Memory B cell (primary cell): ENCODE results near the gene ZNF544.
"Not testable (repeated sequence)": the region's sequence is repeated elsewhere in the genome, so short reads cannot be mapped to it uniquely, and the experiment has no call there.

ENCODE experiments used
- ATAC-seq: fragments of 150-1000 bp; cut with Tn5 transposase; 2 replicates; pipeline ENCODE4 v1.10.0; 2021; ENCODE audit warnings: low read depth, mild to moderate bottlenecking, moderate library complexity
- DNase-seq, 2 donors: peaks; one replicate each; pipeline ENCODE4 v3.0.0; 2022; ENCODE audit warnings: low spot score in 2 of 2
- H3K27ac Mint-ChIP-seq: one replicate; pipeline ENCODE4 v1.8.0; 2022; ENCODE audit warnings: mild to moderate bottlenecking, moderate library complexity, mixed read lengths
- H3K27me3 Mint-ChIP-seq: one replicate; pipeline ENCODE4 v1.8.0; 2022; ENCODE audit warnings: mixed read lengths
- H3K36me3 Mint-ChIP-seq: one replicate; pipeline ENCODE4 v1.8.0; 2022; ENCODE audit warnings: mild to moderate bottlenecking, mixed read lengths
- H3K4me1 Mint-ChIP-seq: one replicate; pipeline ENCODE4 v1.8.0; 2022; ENCODE audit warnings: mixed read lengths
- H3K4me3 Mint-ChIP-seq: one replicate; pipeline ENCODE4 v1.8.0; 2022; ENCODE audit warnings: mild to moderate bottlenecking, moderate library complexity, mixed read lengths
- H3K9me3 Mint-ChIP-seq: one replicate; pipeline ENCODE4 v1.8.0; 2022; ENCODE audit warnings: mixed read lengths

The ZNF544 gene

DNA sequence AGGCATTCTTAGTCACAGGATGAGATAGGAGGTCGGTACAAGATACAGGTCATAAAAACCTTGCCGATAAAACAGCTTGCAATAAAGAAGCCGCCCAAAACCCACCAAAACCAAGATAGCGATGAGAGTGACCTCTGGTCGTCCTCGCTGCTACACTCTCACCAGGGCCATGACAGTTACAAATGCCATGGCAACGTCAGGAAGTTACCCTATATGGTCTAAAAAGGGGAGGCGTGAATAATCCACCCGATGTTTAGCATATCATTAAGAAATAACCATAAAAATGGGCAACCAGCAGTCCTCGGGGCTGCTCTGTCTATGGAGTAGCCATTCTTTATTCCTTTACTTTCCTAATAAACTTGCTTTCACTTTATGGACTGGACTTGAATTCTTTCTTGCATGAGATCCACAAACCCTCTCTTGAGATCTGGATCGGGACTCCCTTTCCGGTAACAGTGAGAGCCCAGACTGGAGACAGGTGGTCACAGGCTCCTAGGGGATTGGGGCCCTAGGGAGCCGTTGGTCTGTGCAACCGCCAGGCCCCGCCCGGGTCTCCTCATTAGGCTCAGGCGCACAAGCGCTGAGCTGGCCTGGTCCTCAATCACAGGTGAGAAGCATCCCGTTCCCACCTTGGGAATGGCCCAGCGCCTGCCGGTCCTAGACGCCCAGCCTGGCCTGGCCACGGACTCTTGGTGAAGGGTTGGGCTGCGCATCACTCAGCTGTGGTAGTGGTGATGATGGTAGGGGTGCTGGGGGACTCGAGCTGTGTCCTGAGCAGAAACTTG lies 10.9 kb upstream of the ZNF544 start:
- Mint-ChIP-seq H3K9me3 (peaks cover 11% of the 10 kb centered on the region), H3K27ac (no peak overlapping the region), H3K4me1 (no peaks in the 10 kb centered on the region), H3K4me3 (no peak overlapping the region), H3K36me3 (peaks cover 11% of the 10 kb centered on the region), H3K27me3 (peaks cover 2% of the 10 kb centered on the region)
- DNase-seq, result no peak
- no peak for ATAC-seq

DNA sequence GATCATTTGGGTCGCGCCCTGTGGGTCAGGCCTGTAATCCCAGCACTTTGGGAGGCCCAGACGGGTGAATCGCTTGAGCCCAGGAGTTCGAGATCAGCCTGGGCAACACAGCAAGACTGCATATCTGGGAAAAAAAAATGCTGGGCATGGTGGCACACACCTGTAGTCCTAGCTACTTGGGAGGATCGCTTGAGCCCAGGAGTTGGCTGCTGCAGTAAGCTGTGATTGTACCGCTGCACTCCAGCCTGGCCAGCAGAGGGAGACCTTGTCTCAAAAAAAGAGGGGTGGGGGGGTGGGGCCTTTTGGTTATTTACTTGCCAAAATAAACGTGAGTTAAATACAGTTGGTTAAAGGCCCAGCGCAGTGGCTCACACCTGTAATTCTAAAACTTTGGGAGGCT lies 9.8 kb upstream of the ZNF544 start:
- H3K4me3 Mint-ChIP-seq, result no peak overlapping the region
- H3K9me3 Mint-ChIP-seq, result peaks cover 11% of the 10 kb centered on the region
- DNase-seq (no peak), ATAC-seq (no peak)
- H3K27me3 Mint-ChIP-seq, result peaks cover 2% of the 10 kb centered on the region
- H3K4me1 Mint-ChIP-seq, result no peaks in the 10 kb centered on the region
- peaks cover 8% of the 10 kb centered on the region for H3K36me3 Mint-ChIP-seq
- H3K27ac Mint-ChIP-seq, result no peak overlapping the region

GRCh38 chr19:58227964-58228584 lies 640 bp upstream of the ZNF544 start:
- Mint-ChIP-seq H3K27ac (peak overlapping the region; percentile 76), H3K36me3 (peaks cover 34% of the 10 kb centered on the region)
- no peak for ATAC-seq

GRCh38 chr19:58229255-58229639 lies 533 bp downstream of the ZNF544 start:
- H3K4me1 Mint-ChIP-seq, result peaks cover 22% of the 10 kb centered on the region
- no peak for ATAC-seq
- H3K27me3 Mint-ChIP-seq, result no peaks in the 10 kb centered on the region
- H3K27ac Mint-ChIP-seq, result no peak overlapping the region
- no peak for DNase-seq
- peak overlapping the region; percentile 96 for H3K4me3 Mint-ChIP-seq
- peaks cover 27% of the 10 kb centered on the region for H3K9me3 Mint-ChIP-seq
- peaks cover 45% of the 10 kb centered on the region for H3K36me3 Mint-ChIP-seq

More at GRCh38 chr19:58227964-58228584, 640 bp upstream of the ZNF544 start:
- Mint-ChIP-seq H3K9me3 (peaks cover 21% of the 10 kb centered on the region), H3K27me3 (no peaks in the 10 kb centered on the region), H3K4me3 (peak overlapping the region; percentile 96), H3K4me1 (peaks cover 19% of the 10 kb centered on the region)
- DNase-seq, result no peak

DNA sequence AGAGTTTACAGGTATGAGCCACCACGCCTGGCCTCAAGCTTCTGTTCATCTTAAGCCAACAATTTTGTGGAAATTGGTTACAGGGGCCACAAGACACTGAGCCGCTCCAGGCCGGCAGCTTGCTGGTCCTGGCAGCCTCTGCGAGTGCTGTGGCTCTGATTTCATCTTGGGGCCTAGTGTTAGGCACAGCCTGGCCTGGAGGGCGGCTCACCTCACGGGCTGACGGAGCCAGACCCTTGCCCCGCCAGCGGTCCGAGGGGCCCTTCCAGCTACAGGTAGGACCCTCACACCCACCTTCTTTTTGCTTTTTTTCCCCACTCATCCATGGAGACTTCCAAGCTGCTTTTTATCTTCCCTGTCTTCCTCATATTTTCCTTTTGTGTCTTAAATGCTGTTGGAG lies 8.6 kb downstream of the ZNF544 start:
- Mint-ChIP-seq H3K27me3 (no peaks in the 10 kb centered on the region), H3K36me3 (peaks cover 68% of the 10 kb centered on the region), H3K4me3 (no peak overlapping the region), H3K4me1 (peaks cover 5% of the 10 kb centered on the region), H3K27ac (no peak overlapping the region), H3K9me3 (peaks cover 17% of the 10 kb centered on the region)
- DNase-seq (no peak), ATAC-seq (no peak)

GRCh38 chr19:58243351-58243750 lies 14.6 kb downstream of the ZNF544 start:
- Mint-ChIP-seq H3K27ac (no peak overlapping the region), H3K36me3 (peaks cover 76% of the 10 kb centered on the region), H3K9me3 (peaks cover 18% of the 10 kb centered on the region), H3K4me1 (no peaks in the 10 kb centered on the region), H3K27me3 (no peaks in the 10 kb centered on the region), H3K4me3 (no peak overlapping the region)
- ATAC-seq (no peak), DNase-seq (no peak)

GRCh38 chr19:58248886-58249285 lies 20.2 kb downstream of the ZNF544 start:
- no peak overlapping the region for H3K4me3 Mint-ChIP-seq
- peaks cover 18% of the 10 kb centered on the region for H3K9me3 Mint-ChIP-seq
- H3K27me3 Mint-ChIP-seq, result no peaks in the 10 kb centered on the region
- no peak overlapping the region for H3K27ac Mint-ChIP-seq
- H3K4me1 Mint-ChIP-seq, result no peaks in the 10 kb centered on the region
- H3K36me3 Mint-ChIP-seq, result peaks cover 83% of the 10 kb centered on the region
- DNase-seq (no peak), ATAC-seq (no peak)

GRCh38 chr19:58252102-58252685 lies 23.5 kb downstream of the ZNF544 start:
- Mint-ChIP-seq H3K27ac (no peak overlapping the region), H3K9me3 (peaks cover 20% of the 10 kb centered on the region), H3K4me3 (no peak overlapping the region), H3K27me3 (no peaks in the 10 kb centered on the region), H3K4me1 (no peaks in the 10 kb centered on the region), H3K36me3 (peaks cover 81% of the 10 kb centered on the region)
- DNase-seq (no peak), ATAC-seq (no peak)

DNA sequence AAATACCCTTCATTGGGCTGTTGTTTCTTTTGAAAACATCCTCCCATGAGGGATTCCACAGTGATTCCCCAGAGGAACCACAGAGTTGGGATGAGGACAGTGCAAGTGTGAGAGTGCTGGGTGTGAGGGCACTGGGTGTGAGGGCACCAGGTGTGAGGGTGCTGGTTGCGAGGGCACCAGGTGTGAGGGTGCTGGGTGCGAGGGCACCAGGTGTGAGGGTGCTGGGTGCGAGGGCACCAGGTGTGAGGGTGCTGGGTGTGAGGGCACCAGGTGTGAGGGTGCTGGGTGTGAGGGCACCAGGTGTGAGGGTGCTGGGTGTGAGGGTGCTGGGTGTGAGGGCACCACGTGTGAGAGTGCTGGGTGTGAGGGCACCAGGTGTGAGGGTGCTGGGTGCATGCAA lies 29.5 kb downstream of the ZNF544 start:
- H3K4me3 Mint-ChIP-seq, H3K4me1 Mint-ChIP-seq, ATAC-seq, DNase-seq, H3K27me3 Mint-ChIP-seq, H3K27ac Mint-ChIP-seq: not testable (repeated sequence)
- H3K9me3 Mint-ChIP-seq, result peaks cover 21% of the 10 kb centered on the region
- H3K36me3 Mint-ChIP-seq, result peaks cover 66% of the 10 kb centered on the region

DNA sequence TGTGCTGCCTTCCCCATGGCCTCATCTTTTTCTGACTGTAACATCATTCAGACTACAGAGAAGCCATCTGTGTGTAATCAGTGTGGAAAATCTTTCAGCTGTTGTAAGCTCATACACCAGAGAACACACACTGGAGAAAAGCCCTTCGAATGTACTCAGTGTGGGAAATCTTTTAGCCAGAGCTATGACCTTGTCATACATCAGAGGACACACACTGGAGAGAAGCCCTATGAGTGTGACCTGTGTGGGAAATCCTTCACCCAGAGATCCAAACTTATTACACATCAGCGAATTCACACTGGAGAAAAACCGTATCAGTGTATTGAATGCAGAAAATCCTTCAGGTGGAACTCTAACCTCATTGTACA lies 32.9 kb downstream of the ZNF544 start:
- Mint-ChIP-seq H3K9me3 (peaks cover 15% of the 10 kb centered on the region), H3K27ac (no peak overlapping the region), H3K4me3 (no peak overlapping the region), H3K27me3 (no peaks in the 10 kb centered on the region), H3K4me1 (no peaks in the 10 kb centered on the region), H3K36me3 (peaks cover 44% of the 10 kb centered on the region)
- ATAC-seq, result no peak
- DNase-seq, result no peak

- Mint-ChIP-seq H3K4me3 (no peak overlapping the region), H3K36me3 (peaks cover 44% of the 10 kb centered on the region), H3K27me3 (no peaks in the 10 kb centered on the region), H3K4me1 (no peaks in the 10 kb centered on the region), H3K27ac (no peak overlapping the region), H3K9me3 (peaks cover 15% of the 10 kb centered on the region)
- DNase-seq, result no peak
- no peak for ATAC-seq
Observed at GRCh38 chr19:58261968-58262921, 33.5 kb downstream of the ZNF544 start.

DNA sequence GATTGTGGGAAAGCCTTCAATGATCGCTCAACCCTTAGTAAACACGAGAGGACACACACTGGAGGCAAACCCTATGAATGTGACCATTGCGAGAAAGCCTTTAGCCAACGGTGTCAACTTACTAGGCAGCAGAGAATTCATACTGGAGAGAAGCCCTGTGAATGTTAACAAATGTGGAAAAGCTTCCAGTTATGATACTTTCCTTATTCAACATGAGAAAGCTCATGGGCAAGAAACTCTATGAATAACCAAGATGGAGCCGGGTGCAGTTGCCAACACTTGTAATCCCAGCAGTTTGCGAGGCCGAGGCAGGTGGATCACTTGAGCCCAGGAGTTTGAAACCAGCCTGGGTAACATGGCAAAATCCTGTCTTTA lies 34.2 kb downstream of the ZNF544 start:
- no peaks in the 10 kb centered on the region for H3K4me1 Mint-ChIP-seq
- H3K27ac Mint-ChIP-seq, result no peak overlapping the region
- peaks cover 10% of the 10 kb centered on the region for H3K9me3 Mint-ChIP-seq
- peaks cover 39% of the 10 kb centered on the region for H3K36me3 Mint-ChIP-seq
- ATAC-seq (no peak), DNase-seq (no peak)
- H3K27me3 Mint-ChIP-seq, result no peaks in the 10 kb centered on the region
- no peak overlapping the region for H3K4me3 Mint-ChIP-seq

- Mint-ChIP-seq H3K9me3 (peaks cover 7% of the 10 kb centered on the region), H3K4me3 (no peak overlapping the region), H3K4me1 (no peaks in the 10 kb centered on the region), H3K27ac (no peak overlapping the region), H3K27me3 (no peaks in the 10 kb centered on the region), H3K36me3 (peaks cover 33% of the 10 kb centered on the region)
- DNase-seq (no peak), ATAC-seq (no peak)
Observed at GRCh38 chr19:58265100-58265499, 36.4 kb downstream of the ZNF544 start.

- no peak overlapping the region for H3K4me3 Mint-ChIP-seq
- no peaks in the 10 kb centered on the region for H3K27me3 Mint-ChIP-seq
- H3K27ac Mint-ChIP-seq, result no peak overlapping the region
- peaks cover 39% of the 10 kb centered on the region for H3K36me3 Mint-ChIP-seq
- no peak for DNase-seq
- no peaks in the 10 kb centered on the region for H3K4me1 Mint-ChIP-seq
- peaks cover 6% of the 10 kb centered on the region for H3K9me3 Mint-ChIP-seq
- ATAC-seq, result no peak
Observed at GRCh38 chr19:58268344-58268743, 39.6 kb downstream of the ZNF544 start.
